Glutamatergic neuron (in vitro differentiated cells): Measurements from ENCODE around the gene KIRREL3. TPM values are rescaled to one million over a fixed set of nuclear protein-coding genes. Genes with fewer than 3 reads are reported as not detected.

Experiments
- DNase-seq: peaks from one replicate; pipeline ENCODE4 v3.0.0; 2022
- H3K27ac Mint-ChIP-seq: one replicate; pipeline ENCODE4 v1.8.0; 2020; ENCODE audit warnings: mild to moderate bottlenecking, mixed read lengths, inconsistent platforms; ENCODE audit not compliant: unreplicated experiment
- H3K27me3 Mint-ChIP-seq: one replicate; pipeline ENCODE4 v1.8.0; 2020; ENCODE audit warnings: mild to moderate bottlenecking, moderate library complexity, mixed read lengths, inconsistent platforms; ENCODE audit not compliant: unreplicated experiment
- H3K36me3 Mint-ChIP-seq: one replicate; pipeline ENCODE4 v1.8.0; 2020; ENCODE audit warnings: mild to moderate bottlenecking, mixed read lengths, inconsistent platforms; ENCODE audit not compliant: unreplicated experiment
- H3K4me1 Mint-ChIP-seq: one replicate; pipeline ENCODE4 v1.8.0; 2020; ENCODE audit warnings: mild to moderate bottlenecking, low read depth, mixed read lengths, inconsistent platforms; ENCODE audit not compliant: unreplicated experiment
- H3K4me3 Mint-ChIP-seq: one replicate; pipeline ENCODE4 v1.8.0; 2020; ENCODE audit warnings: mild to moderate bottlenecking, mixed read lengths, inconsistent platforms; ENCODE audit not compliant: unreplicated experiment
- H3K9me3 Mint-ChIP-seq: one replicate; pipeline ENCODE4 v1.8.0; 2020; ENCODE audit warnings: mild to moderate bottlenecking, moderate library complexity, mixed read lengths, inconsistent platforms; ENCODE audit not compliant: unreplicated experiment
- CTCF ChIP-seq: fragments of 200-600 bp; sonication (generic); IDR thresholded peaks from one replicate; pipeline ENCODE4 v1.5.0; 2021; ENCODE audit not compliant: partially characterized antibody, unreplicated experiment
- total RNA-seq: library from RNA; stranded (reverse); fragmentation: NEBNext Ultra II Directional; extraction: Animal tissue kit (Norgen Biotek cat#: 25700); gene quantifications from one replicate; pipeline ENCODE4 v1.2.1, GENCODE V29; 2021; ENCODE audit not compliant: unreplicated experiment

KIRREL3 gene
- total RNA-seq, 1 donor from 2014 or later, result 25.3 TPM

GRCh38 chr11:126627421-126627820, 373.1 kb downstream of the KIRREL3 start:
- H3K9me3 Mint-ChIP-seq, result peaks cover 4% of the 10 kb centered on the region
- no peak overlapping the region for H3K27ac Mint-ChIP-seq
- H3K36me3 Mint-ChIP-seq, result no peaks in the 10 kb centered on the region
- peaks cover 19% of the 10 kb centered on the region for H3K4me1 Mint-ChIP-seq
- H3K27me3 Mint-ChIP-seq, result peaks cover 7% of the 10 kb centered on the region
- no peak overlapping the region for H3K4me3 Mint-ChIP-seq
- no peak for TF ChIP-seq CTCF
- DNase-seq, result no peak

- Mint-ChIP-seq H3K27ac (no peak overlapping the region), H3K4me3 (no peak overlapping the region), H3K9me3 (peaks cover 2% of the 10 kb centered on the region), H3K27me3 (peaks cover 7% of the 10 kb centered on the region), H3K4me1 (peaks cover 20% of the 10 kb centered on the region), H3K36me3 (no peaks in the 10 kb centered on the region)
- no peak for DNase-seq
- no peak for TF ChIP-seq CTCF
Measured at GRCh38 chr11:126624506-126624905, 376.1 kb downstream of the KIRREL3 start.

GRCh38 chr11:126619516-126619915, 381.1 kb downstream of the KIRREL3 start:
- peaks cover 16% of the 10 kb centered on the region for H3K4me1 Mint-ChIP-seq
- no peak for TF ChIP-seq CTCF
- no peak overlapping the region for H3K27ac Mint-ChIP-seq
- H3K9me3 Mint-ChIP-seq, result no peaks in the 10 kb centered on the region
- no peak overlapping the region for H3K4me3 Mint-ChIP-seq
- H3K36me3 Mint-ChIP-seq, result no peaks in the 10 kb centered on the region
- H3K27me3 Mint-ChIP-seq, result peaks cover 1% of the 10 kb centered on the region
- no peak for DNase-seq

- H3K36me3 Mint-ChIP-seq, result no peaks in the 10 kb centered on the region
- H3K4me1 Mint-ChIP-seq, result peaks cover 16% of the 10 kb centered on the region
- no peak for DNase-seq
- H3K27me3 Mint-ChIP-seq, result peaks cover 2% of the 10 kb centered on the region
- peaks cover 2% of the 10 kb centered on the region for H3K9me3 Mint-ChIP-seq
- H3K27ac Mint-ChIP-seq, result no peak overlapping the region
- no peak for TF ChIP-seq CTCF
- no peak overlapping the region for H3K4me3 Mint-ChIP-seq
Measured at GRCh38 chr11:126615845-126616244, 384.7 kb downstream of the KIRREL3 start.

GRCh38 chr11:126613272-126613671, 387.3 kb downstream of the KIRREL3 start:
- Mint-ChIP-seq H3K27me3 (peaks cover 12% of the 10 kb centered on the region), H3K27ac (no peak overlapping the region), H3K9me3 (peaks cover 2% of the 10 kb centered on the region), H3K4me1 (peaks cover 13% of the 10 kb centered on the region), H3K4me3 (no peak overlapping the region), H3K36me3 (no peaks in the 10 kb centered on the region)
- no peak for TF ChIP-seq CTCF
- no peak for DNase-seq
